Measurements from ENCODE around the gene DGKB. TPM values are rescaled to one million over a fixed set of nuclear protein-coding genes. Genes with fewer than 3 reads are reported as not detected.
A peak's percentile ranks its signal among the peaks of the same experiment; 100 is the strongest.

DGKB gene
- total and polyA plus RNA-seq, 2 experiments from 2014 or later = 0.28 to 1.7 TPM

DNA sequence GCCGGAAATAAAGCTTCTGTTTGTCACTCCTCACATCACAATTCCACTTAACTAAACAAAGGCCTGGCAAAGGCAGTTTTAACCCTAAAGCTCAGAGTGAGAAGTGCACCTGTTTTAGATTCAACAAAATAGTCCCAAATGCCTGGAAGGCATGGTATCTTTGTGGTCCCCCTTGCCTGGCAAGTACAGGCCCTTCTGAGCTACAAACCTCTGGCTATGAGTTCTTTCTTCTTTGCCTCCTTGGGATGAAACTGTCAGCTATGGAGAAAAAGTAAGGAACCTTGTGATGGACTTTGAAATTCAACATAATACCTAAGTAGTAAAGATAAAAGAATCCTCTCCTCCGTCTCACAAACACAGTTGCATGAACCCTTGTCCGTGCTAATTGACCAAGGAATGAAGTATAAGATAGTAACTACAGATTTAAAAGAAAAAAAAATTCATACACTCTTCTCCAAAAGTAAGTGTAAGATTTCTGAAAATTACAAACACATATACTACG is 668.6 kb downstream of the DGKB start:
- no peaks in the 10 kb centered on the region for H3K27me3 ChIP-seq
- H3K4me3 ChIP-seq = no peak overlapping the region
- peak overlapping the region; percentile 53 for H3K4me2 ChIP-seq
- no peaks in the 10 kb centered on the region for H3K9me2 ChIP-seq (replicated peaks; ENCODE audit: insufficient read depth)
- H4K20me1 ChIP-seq (ENCODE audit: insufficient read depth, poor library complexity, severe bottlenecking) = no peaks in the 10 kb centered on the region
- TF ChIP-seq EZH2 (IDR thresholded peaks at IDR 0.05; ENCODE audit: borderline replicate concordance) (no peak), EZH2phosphoT487 (IDR thresholded peaks at IDR 0.05; ENCODE audit: low read depth, severe bottlenecking, unreplicated experiment) (no peak), CTCF (IDR thresholded peaks at IDR 0.05; ENCODE audit: poor library complexity) (no peak)
- peaks cover 17% of the 10 kb centered on the region for H3K4me1 ChIP-seq (ENCODE audit: insufficient read depth)
- no peaks in the 10 kb centered on the region for H3K79me2 ChIP-seq
- H3K36me3 ChIP-seq (replicated peaks; ENCODE audit: insufficient read depth, low read depth) = no peaks in the 10 kb centered on the region
- peak overlapping the region; percentile 18 for H2AFZ ChIP-seq
- no peaks in the 10 kb centered on the region for H3K9me3 ChIP-seq (ENCODE audit: low read depth)
- DNase-seq (ENCODE audit: low spot score) = peak; percentile 8
- peak overlapping the region; percentile 94 for H3K27ac ChIP-seq
- WGBS (ENCODE audit: low lambda C conversion rate, missing lambda C conversion rate) = 53% methylated on average over 4 of the region's 4 CpGs

GRCh38 chr7:14233076-14233867 is 669.3 kb downstream of the DGKB start:
- peak; percentile 30 for DNase-seq (ENCODE audit: low spot score)
- H2AFZ ChIP-seq = peak overlapping the region; percentile 18
- no peaks in the 10 kb centered on the region for H4K20me1 ChIP-seq (ENCODE audit: insufficient read depth, poor library complexity, severe bottlenecking)
- no peak overlapping the region for H3K4me3 ChIP-seq
- peak overlapping the region; percentile 53 for H3K4me2 ChIP-seq
- TF ChIP-seq EZH2phosphoT487 (IDR thresholded peaks at IDR 0.05; ENCODE audit: low read depth, severe bottlenecking, unreplicated experiment) (no peak), EZH2 (IDR thresholded peaks at IDR 0.05; ENCODE audit: borderline replicate concordance) (no peak), CTCF (IDR thresholded peaks at IDR 0.05; ENCODE audit: poor library complexity) (no peak)
- H3K27me3 ChIP-seq = no peaks in the 10 kb centered on the region
- H3K9me3 ChIP-seq (ENCODE audit: low read depth) = no peaks in the 10 kb centered on the region
- 66% methylated on average over 7 of the region's 7 CpGs for WGBS (ENCODE audit: low lambda C conversion rate, missing lambda C conversion rate)
- H3K9me2 ChIP-seq (replicated peaks; ENCODE audit: insufficient read depth) = no peaks in the 10 kb centered on the region
- no peaks in the 10 kb centered on the region for H3K36me3 ChIP-seq (replicated peaks; ENCODE audit: insufficient read depth, low read depth)
- peak overlapping the region; percentile 94 for H3K27ac ChIP-seq
- no peaks in the 10 kb centered on the region for H3K79me2 ChIP-seq
- peaks cover 17% of the 10 kb centered on the region for H3K4me1 ChIP-seq (ENCODE audit: insufficient read depth)

- Histone ChIP-seq H3K4me2 (no peak overlapping the region), H3K4me1 (ENCODE audit: insufficient read depth) (no peaks in the 10 kb centered on the region)
Observed at GRCh38 chr7:14229047-14229446, 673.5 kb downstream of the DGKB start.

More at GRCh38 chr7:14229047-14229446, 673.5 kb downstream of the DGKB start:
- no peak for TF ChIP-seq EZH2 (IDR thresholded peaks at IDR 0.05; ENCODE audit: borderline replicate concordance)
- no peak for TF ChIP-seq CTCF (IDR thresholded peaks at IDR 0.05; ENCODE audit: poor library complexity)
- no peak for TF ChIP-seq EZH2phosphoT487 (IDR thresholded peaks at IDR 0.05; ENCODE audit: low read depth, severe bottlenecking, unreplicated experiment)
- H2AFZ ChIP-seq = no peak overlapping the region
- H3K9me3 ChIP-seq (ENCODE audit: low read depth) = no peaks in the 10 kb centered on the region
- no peak overlapping the region for H3K27ac ChIP-seq
- no peak for DNase-seq (ENCODE audit: low spot score)
- no peaks in the 10 kb centered on the region for H3K36me3 ChIP-seq (replicated peaks; ENCODE audit: insufficient read depth, low read depth)
- no peaks in the 10 kb centered on the region for H4K20me1 ChIP-seq (ENCODE audit: insufficient read depth, poor library complexity, severe bottlenecking)
- H3K4me3 ChIP-seq = no peak overlapping the region
- no peaks in the 10 kb centered on the region for H3K9me2 ChIP-seq (replicated peaks; ENCODE audit: insufficient read depth)
- H3K79me2 ChIP-seq = no peaks in the 10 kb centered on the region
- no peaks in the 10 kb centered on the region for H3K27me3 ChIP-seq
